M059J (cell line): ENCODE results near the gene ROBO4. TPM values are rescaled to one million over a fixed set of nuclear protein-coding genes. Genes with fewer than 3 reads are reported as not detected.

Experiments used
- DNase-seq: peaks from one replicate; pipeline ENCODE4 v3.0.0-alpha.2; 2012; ENCODE audit warnings: low read depth
- total RNA-seq: library from RNA; depleted of rRNA; stranded (reverse); fragments of >200 nt; shearing (Covaris generic); gene quantifications from 2 replicates; pipeline ENCODE4 v1.2.3, GENCODE V29; 2014; rRNA removed

ROBO4 gene
- total RNA-seq, 1 experiment from 2014 or later = 0.99 TPM

DNA sequence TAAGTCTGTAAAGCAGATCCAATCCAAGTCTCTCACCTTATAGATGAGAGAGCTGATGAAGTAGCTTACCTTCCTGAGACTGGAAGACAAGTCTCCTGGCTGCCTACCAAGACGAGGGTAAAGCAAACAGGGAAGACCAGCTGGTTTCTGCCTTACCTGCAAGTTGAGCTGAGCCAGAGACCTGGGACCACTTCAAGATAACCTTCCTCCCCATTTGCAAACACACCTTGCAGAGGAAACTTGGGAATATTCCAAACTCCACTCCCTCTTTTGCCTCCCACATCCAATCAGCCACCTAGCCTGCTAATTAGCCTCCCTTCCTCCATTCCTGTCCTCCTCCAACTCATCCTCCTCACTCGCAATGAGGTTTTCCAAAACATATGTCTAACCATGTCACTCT lies 55.8 kb downstream of the ROBO4 start:
- no peak for DNase-seq

DNA sequence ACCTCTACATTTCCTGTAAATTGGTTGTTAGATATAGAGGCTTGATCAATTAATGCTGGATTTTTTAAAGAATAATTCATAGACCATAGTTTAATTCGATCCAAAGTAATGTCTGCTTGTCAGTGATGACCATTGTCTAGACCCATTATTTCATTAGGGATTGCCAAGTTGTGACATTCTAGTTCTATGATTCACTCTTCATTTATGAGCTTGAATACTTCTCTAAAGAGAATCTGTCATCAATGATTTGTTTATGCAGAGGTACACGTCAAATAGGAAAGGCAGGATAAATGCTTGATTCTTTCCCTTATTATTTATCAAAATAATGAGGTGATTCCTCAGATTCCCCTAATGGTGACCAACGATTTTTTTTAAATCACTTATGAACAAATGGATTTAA lies 56.5 kb downstream of the ROBO4 start:
- DNase-seq = peak; percentile 44

DNA sequence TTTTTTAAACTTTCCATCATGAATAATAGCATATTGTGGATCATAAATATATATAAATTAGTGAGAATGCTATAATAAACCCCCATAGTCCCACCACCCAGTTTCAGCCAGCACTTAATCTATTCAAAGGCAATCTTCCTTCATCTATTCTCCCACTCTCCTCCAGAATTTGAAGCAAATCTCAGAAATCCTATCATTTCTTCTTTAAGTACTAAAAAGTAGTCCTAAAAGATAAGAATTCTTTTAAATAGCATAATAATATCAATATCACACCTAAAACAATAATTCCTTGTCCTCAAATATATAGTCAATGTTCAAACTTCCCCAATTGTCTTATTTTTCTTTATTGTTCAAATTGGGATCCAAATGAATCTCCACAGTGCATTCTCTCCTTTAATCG lies 57.0 kb downstream of the ROBO4 start:
- no peak for DNase-seq

DNA sequence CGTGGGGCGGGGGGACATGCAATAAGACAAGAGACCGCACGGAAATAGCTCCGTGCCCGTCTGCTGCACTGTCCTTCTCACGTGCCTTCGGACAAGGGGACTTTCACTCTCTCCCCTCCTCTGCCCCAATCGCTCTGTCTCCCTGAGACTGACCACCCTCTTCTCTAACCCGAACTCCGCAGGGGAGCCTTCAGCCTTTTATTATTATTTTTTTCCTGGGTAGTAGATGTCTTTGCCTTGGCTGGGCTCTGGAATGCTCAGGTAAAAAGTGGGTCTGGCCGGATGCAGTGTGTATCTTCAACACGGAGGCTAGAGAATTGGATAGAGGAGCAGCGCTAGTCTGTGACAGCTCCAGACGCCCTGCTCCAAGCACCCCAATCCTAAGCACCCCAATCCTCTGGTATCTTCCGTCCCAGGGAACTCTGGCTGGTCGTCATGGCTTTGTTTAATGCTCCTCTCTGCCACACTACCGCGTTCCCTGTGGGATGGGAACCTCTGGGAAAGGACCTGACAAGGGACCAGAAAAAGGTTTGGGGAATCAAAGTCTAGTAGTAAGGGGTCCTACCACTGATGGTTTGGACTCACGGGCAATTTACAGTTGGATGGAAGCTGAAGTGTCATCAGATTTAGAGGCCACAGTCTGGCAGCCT lies 57.6 kb downstream of the ROBO4 start:
- DNase-seq = no peak

DNA sequence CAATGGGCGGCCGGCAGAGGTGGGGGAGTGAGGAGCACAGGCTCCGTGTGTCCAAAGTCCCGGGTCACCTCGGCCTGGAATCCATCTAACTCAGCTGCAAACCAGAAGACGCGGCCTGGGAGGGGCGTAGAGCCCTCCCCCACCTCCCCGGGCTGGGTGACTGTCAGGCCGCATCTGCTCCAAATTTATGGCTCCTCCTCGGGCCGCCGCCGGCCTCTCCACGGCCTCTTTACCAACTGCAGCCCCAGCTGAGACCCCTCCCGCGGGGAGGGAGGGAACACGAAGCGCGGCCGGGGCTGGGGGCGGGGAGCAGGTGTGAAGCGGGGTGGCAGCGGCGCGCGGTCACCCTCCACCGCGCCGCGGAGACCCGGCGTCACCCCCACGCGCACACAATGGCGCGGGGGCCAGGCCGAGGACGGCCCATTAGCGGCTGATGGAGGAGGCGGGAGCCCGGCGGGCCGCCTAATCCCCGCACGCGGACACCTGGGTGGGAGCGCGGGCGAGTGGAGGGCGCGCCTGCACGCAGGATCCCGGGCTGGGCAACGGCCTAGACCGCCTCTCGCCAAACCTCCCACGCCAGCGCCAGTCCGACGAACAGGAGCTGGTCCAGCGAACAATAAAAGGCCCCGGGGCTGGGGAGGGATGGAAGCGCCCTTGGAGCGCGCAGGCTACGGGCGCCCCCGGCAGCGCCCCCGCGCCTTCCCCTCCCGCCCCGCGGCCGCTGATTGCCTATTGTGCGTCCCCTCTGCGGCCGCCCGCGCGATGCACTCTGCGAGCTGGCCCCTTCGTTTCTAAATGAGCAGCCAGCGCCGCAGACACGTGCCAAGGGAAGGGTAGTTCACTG lies 58.3 kb downstream of the ROBO4 start:
- DNase-seq = no peak

DNA sequence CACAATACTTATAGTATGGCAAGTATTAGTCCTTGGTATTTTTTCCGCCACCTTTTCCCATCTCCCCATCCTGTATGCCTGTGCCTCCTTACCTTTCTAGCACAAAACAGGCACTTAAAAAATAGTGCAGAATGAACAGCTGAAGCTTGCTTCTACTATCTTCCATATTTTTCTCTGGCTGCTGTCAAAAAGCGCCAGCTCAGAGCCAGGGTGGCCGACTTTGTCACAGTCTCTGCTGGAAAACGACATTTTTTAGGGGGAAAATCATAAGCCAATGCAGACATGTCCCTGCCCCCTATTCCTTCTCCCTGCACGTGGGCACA lies 58.9 kb downstream of the ROBO4 start:
- DNase-seq = no peak

DNA sequence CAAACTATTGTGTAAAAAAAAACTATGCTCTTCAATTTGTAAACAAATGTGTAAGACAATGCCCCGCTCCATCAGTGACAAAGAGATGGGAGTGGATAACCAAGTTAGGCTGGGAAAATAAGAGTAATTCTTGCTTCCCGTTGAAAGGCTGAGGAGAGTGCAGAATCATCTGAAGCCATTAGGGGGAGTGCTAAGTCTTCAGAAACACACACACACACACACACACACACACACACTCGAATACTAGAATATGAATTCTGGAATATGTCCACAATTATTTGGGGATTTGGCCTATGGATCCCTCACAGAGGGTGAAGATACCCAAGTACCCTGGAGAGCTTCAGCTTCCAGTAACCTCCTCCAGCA lies 60.2 kb downstream of the ROBO4 start:
- peak; percentile 79 for DNase-seq

DNA sequence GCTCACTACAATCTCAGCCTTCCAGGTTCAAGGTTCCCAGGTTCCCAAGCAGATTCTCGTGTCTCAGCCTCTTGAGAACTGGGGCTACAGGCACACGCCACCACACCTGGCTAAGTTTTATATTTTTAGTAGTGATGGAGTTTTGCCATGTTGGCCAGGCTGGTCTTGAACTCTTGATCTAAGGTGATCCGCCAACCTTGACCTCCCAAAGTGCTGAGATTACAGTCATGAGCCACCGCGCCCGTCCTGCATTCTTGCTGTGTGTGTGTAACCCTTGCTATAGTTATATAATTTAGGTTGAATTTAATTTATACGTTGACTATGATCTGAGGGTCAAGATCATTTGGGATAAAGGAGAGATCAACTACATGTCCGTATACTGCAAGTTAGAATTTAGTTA lies 61.7 kb downstream of the ROBO4 start:
- no peak for DNase-seq

DNA sequence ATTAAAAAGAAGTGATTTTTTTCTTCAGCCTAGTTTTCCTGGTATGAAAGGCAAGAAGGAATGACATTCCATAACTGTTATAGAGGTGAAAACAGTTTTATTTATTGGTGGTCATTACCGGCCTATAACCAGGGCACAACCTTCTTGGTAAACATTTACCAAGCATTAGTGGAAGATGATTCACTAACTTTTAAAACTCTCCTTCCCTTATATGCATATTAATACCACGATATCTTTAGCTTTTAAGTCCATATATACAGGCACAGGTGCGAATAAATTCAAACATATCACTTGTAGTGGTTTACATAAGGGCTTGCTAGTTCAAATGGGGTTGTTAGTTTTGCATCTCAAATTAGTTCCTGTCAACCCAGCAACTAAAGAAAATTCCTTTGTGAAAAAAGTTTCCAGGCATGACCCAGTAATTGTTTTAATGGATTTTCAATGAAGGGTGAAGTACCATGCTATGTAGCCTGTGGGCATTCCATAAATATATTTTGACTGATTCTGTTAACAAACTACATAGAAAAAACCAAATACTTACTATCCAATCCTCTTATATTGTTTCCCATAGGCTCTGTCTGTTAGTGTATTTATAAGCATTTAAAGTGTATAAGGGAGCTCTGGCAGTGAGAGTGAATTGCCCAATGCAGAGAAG lies 63.0 kb downstream of the ROBO4 start:
- no peak for DNase-seq

Other genes starting within 250 kb of the ROBO4 start
- gene SIAE, start 224.1 kb downstream of the ROBO4 start, total RNA-seq = 14.9 and 18.0 TPM in 2 replicates
- 29.9 and 43.4 TPM in 2 replicates for gene SPA17, start 224.0 kb downstream of the ROBO4 start, total RNA-seq
- 12.1 and 21.2 TPM in 2 replicates for gene NRGN, start 157.9 kb downstream of the ROBO4 start, total RNA-seq
- not detected in 2 replicates for gene VSIG2, start 145.6 kb downstream of the ROBO4 start, total RNA-seq
- 0.74 and 0.99 TPM in 2 replicates for gene ESAM, start 135.6 kb downstream of the ROBO4 start, total RNA-seq
- gene MSANTD2, start 97.5 kb downstream of the ROBO4 start, total RNA-seq = 10.8 and 14.1 TPM in 2 replicates
- 2.7 and 7.0 TPM in 2 replicates for gene ROBO3, start 32.4 kb downstream of the ROBO4 start, total RNA-seq
- gene HEPN1, start 21.4 kb upstream of the ROBO4 start, total RNA-seq = not detected in 2 replicates
- not detected in 2 replicates for gene HEPACAM, start 38.2 kb upstream of the ROBO4 start, total RNA-seq
- gene CCDC15, start 56.3 kb upstream of the ROBO4 start, total RNA-seq = 6.1 and 7.6 TPM in 2 replicates
- 7.2 and 11.8 TPM in 2 replicates for gene SLC37A2, start 165.4 kb upstream of the ROBO4 start, total RNA-seq
- gene TMEM218, start 213.8 kb upstream of the ROBO4 start, total RNA-seq = 24.0 and 32.7 TPM in 2 replicates